ENCODE measurements around the gene CCL5. TPM values are rescaled to one million over a fixed set of nuclear protein-coding genes. Genes with fewer than 3 reads are reported as not detected.

The CCL5 gene
- total RNA-seq, 4 donors from 2014 or later: 5.5 to 10.7 (median 6.0) TPM

DNA sequence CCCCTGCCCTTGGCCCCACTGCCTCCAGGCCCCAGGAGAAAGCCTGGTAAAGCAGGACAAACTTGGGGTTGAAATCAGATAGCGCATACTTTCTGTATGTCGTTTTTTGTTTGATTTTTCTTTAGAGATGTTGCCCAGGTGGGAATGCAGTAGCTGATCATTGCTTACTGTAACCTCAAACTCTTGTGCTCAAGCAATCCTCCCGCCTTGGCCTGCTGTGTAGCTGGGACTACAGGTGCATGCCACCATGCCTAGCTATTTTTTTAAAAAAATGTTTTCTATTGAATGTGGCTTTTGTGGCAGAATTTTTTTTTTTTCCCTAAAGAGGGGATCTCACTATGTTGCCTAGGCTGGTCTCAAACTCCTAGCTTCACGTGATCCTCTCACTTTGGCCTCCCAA is 11.1 kb upstream of the CCL5 start:
- DNase-seq (ENCODE audit: low spot score) (no peak), ATAC-seq (ENCODE audit: low FRiP score) (no peak)
- TF ChIP-seq, protein P1, sequence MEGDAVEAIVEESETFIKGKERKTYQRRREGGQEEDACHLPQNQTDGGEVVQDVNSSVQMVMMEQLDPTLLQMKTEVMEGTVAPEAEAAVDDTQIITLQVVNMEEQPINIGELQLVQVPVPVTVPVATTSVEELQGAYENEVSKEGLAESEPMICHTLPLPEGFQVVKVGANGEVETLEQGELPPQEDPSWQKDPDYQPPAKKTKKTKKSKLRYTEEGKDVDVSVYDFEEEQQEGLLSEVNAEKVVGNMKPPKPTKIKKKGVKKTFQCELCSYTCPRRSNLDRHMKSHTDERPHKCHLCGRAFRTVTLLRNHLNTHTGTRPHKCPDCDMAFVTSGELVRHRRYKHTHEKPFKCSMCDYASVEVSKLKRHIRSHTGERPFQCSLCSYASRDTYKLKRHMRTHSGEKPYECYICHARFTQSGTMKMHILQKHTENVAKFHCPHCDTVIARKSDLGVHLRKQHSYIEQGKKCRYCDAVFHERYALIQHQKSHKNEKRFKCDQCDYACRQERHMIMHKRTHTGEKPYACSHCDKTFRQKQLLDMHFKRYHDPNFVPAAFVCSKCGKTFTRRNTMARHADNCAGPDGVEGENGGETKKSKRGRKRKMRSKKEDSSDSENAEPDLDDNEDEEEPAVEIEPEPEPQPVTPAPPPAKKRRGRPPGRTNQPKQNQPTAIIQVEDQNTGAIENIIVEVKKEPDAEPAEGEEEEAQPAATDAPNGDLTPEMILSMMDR (IDR thresholded peaks at IDR 0.05): no peak

GRCh38 chr17:35890774-35891155 is 10.6 kb upstream of the CCL5 start:
- no peak for ATAC-seq (ENCODE audit: low FRiP score)

GRCh38 chr17:35889818-35890773 is 9.9 kb upstream of the CCL5 start:
- ATAC-seq (ENCODE audit: low FRiP score) (no peak), DNase-seq (ENCODE audit: low spot score) (peak; percentile 30)
- TF ChIP-seq, protein P1 (IDR thresholded peaks at IDR 0.05): no peak

More at GRCh38 chr17:35890774-35891155, 10.6 kb upstream of the CCL5 start:
- no peak for DNase-seq (ENCODE audit: low spot score)
- TF ChIP-seq, protein P1 (IDR thresholded peaks at IDR 0.05): no peak

DNA sequence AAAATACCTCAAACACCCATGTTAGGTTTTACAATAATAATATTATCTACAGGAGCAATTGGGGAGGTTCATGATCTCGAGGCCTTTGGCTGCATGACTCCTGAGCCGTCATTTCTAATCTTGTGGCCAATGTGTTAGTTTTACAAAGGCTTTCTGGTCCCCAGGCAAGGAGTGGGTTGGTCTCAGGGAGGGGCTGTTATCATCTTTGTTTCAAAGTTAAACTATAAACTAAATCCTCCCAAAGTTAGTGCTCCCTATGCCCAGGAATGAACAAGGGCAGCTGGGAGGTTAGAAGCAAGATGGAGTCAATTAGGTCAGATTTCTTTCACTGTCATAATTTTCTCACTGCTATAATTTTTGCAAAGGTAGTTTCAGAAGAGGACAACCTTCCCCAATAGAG is 9.1 kb upstream of the CCL5 start:
- TF ChIP-seq, protein P1 (IDR thresholded peaks at IDR 0.05): no peak
- DNase-seq (ENCODE audit: low spot score) (no peak), ATAC-seq (ENCODE audit: low FRiP score) (no peak)

DNA sequence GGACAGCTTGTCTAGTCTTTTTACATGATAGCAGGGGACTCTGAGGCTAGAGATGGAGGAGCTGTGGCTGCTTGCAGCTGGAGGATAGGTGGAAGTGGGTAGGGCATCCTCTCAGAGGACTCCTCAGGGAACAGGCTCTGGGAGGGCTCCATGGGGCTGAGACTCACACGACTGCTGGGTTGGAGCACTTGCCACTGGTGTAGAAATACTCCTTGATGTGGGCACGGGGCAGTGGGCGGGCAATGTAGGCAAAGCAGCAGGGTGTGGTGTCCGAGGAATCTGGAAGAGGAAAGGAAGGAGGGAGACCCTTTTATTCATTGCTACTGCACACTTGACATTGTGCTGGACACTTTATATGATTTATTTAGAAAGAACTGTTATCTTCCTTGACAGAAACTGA is 1.8 kb downstream of the CCL5 start:
- ATAC-seq (ENCODE audit: low FRiP score) (no peak), DNase-seq (ENCODE audit: low spot score) (no peak)
- TF ChIP-seq, protein P1 (IDR thresholded peaks at IDR 0.05): no peak

- ATAC-seq (ENCODE audit: low FRiP score) (no peak), DNase-seq (ENCODE audit: low spot score) (no peak)
- TF ChIP-seq, protein P1 (IDR thresholded peaks at IDR 0.05): no peak
These were observed 2.7 kb downstream of the CCL5 start for GRCh38 chr17:35877345-35878029.

Measured in omental fat pad (tissue), 4 donors.